CMK (cell line): ENCODE measurements around the gene CCDC142.
"Not testable (repeated sequence)": the region's sequence is repeated elsewhere in the genome, so short reads cannot be mapped to it uniquely, and the experiment has no call there.

ENCODE experiments used
- DNase-seq: peaks from one replicate; pipeline ENCODE4 v3.0.0-alpha.2; 2010; ENCODE audit warnings: low read depth

CCDC142 gene

DNA sequence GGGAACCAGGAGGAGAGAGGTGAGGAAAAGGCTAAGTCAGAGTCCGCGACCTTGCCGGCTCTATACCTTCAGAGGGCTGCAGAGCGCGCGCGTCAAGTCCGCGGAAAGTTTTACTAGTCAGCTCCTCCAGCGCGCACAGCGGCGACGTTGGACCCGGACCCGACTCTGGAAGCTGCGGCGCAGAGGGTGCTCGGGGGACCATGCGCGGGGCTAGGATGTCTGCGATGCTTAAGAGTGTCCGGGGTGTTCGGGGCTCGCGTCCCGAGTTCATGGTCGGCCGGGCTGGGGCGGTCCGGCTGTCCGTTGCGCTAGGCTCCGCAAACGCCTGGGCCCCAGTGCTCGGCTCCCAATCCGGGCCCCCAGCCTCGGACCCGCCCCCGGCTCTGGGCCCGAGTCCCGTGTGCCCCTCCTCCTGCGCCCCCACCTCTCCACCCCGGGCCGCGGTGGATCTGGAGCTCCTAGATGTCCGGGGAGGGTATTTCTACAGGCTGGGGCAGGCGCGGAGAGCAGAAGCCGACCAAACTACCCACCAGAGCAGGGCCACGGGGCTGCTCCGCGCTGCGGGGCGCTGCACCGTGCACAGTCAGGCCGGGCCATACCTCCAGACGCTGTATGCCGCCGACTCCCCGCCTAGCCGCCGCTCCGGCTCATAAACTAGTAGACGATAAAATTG is 16.6 kb upstream of the CCDC142 start, which contains the start of gene LBX2:
Gene LBX2 (minus strand): TSS at position 337 of the 673 bp plus-strand sequence. CDS start 66 bp downstream, at position 271.
- DNase-seq, result no peak

DNA sequence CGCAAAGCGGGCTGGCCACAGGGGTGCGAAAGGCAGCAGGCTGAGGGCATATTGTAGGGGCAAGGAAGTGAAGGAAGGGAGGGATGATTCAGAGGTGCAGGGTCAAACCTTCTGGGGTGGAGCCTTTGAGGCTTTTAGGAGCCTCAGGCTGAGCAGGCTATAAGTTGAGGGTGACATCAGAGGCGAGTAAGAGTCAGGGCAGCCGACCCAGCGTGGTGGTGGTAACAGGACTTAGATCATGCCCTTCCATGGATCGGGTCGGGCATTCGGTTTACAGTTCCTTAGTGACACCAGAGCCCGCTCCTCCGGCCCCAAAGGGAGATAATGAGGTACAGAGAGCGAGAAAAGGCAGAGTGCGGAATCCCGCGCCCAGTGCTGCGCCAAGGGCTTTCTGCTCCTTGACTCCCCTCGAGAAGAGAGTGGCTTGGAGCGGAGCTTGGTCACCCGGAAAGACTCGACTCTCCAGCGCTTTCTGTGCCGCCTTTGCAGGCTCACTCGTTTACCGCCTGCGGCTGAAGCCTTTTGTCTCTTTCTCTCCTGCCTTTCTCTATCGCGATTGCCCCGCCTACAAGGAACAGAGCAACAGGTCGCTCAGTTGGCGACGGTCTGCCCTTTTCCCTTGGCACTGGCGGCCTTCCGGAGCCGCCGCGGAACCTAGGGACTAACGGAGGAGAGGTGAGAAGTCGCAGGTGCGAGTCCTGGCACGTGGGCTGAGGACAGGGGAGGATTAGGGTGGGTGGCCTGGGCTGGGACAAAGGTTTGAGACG is 15.9 kb upstream of the CCDC142 start:
- no peak for DNase-seq

DNA sequence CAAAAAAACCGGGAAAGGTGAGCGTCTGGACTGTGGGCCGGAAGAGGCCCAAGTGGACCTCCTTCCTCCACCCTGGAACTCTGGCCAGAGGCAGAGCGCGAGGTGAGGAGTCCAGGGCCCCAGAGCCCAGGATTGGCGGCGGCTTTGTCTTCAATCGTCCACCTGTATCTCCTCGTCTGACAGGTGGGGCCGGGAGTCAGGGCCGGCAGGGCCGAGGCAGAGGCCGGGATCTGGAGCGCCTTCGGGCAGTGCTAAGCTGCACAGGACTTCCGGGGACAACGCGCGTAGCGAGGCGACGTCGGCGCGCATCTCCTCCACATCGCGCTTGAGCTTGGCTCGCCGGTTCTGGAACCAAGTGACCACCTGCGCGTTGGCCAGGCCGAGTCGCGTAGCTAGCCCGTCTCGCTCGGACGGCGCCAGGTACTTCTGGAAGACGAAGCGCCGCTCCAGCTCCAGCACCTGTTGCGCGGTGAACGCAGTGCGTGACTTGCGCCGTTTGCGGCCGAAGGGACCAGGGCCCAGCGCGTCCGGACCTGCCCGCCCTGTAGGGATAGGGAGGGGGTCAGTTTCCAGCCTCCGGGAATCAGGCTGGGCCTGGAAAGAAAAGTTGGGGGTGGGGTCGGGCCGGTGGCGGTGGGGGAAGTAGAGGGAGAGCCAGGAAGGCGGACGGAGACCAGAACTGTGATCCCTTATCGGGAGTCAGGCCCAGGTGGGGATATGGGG is 15.1 kb upstream of the CCDC142 start:
- no peak for DNase-seq

DNA sequence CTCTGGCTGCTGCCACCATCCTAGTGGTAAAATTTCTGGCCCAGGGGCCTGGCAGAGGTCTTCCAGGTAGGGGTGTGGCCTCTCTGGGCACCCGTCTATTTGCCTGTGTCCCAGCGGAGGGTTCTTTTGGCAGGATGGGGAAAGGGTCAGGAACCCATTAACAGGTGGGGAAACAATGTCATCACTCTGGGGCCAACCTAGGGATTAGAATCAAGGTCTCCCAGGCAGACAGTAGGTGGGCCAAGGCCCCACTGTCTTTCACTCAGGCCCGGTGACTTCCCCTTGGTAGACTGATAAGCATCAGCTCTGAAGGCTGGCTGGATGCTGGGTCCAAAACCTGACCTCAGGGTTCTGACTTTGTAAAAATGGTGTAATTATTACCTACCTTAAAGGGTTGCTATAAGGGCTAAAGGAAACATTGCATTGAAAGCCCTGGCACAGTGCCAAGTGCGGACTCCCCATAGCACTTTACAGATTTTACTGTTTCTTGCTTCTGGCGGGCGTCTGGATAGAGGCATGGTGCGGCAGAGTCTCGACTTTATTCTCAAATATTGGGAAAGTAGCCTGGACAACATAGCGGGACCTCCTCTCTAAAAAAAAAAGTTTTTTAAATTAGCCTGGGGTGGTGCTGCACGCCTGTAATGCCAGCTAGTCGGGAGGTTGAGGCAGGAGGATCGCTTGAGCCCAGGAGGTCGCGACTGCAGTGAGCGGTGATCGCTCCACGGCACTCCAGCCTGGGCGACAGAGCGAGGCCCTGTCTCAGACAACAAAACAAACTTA is 14.4 kb upstream of the CCDC142 start:
- no peak for DNase-seq

DNA sequence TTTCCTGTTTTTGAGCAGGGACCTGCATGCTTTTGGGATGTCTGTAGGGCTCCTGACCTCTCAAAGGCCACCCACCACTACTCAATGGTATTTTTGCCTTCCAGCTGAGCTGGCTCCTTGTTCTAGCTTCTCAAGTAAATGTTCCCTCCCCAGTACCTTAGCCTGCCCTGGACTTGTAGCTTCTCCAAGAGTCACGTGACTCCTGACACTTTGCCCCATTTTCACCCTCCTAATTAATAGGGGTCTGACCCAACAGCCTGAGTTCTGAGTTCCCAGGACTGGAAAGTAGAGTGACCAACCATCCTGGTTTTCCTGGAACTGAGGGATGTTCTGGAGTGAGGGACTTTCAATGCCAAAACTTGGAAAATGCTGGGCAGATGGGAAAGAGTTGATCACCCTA is 12.6 kb upstream of the CCDC142 start:
- no peak for DNase-seq

DNA sequence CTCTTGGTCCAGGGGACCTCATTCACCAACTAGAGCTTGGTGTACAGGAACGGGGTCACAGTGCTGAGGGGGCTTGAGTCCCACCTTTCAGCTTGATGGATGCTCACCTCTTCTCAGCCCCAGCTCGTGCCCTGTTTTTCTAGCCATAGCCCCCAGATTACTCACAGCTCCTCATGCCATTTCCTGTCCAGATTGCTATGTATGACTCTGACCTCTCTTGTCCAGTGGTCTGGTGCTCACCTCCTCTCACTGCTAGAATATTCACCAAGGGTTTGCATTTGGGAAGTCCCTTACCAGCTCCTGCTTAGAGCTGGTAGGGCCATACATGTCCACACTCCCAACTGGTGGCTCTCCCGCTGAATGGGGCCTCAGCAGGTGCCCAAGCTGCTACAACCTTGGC is 10.7 kb upstream of the CCDC142 start:
- no peak for DNase-seq

DNA sequence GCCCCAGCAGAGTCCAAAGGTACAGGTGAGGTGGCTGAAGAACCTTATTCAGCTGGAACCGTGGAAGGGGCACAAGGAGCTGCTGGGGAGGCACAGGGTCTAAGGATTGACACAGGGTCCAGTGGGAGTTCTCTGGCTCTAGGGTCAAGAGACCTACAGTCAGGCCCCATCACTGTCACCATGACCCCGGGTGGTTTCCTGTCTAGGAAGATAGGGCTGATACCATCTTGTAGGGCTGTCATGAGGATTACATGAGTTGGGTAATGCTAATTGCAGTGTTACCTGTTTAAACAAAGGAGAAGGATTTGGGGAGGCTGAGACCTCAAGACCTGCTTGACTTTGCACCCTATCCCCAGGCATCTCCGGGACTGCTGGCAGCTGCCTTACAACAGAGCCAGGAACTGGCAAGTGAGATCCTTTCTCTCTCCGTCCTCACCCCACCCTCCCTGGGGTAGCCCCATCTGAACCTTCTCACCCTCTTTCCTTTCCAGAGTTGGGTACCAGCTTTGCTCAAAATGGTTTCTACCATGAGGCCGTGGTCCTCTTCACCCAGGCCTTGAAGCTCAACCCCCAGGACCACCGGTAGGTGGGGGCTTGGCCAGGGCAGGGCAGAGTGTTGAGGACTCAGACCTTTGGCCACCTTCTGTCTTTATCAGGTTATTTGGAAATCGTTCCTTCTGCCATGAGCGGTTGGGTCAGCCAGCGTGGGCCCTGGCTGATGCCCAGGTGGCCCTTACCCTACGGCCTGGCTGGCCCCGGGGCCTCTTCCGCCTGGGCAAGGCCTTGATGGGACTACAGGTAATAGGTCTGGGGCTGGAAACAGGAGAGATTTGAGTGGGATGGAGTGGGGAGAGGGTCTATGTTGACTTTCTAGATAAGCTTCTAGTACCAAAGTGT is 9.1 kb upstream of the CCDC142 start:
- DNase-seq, result no peak

DNA sequence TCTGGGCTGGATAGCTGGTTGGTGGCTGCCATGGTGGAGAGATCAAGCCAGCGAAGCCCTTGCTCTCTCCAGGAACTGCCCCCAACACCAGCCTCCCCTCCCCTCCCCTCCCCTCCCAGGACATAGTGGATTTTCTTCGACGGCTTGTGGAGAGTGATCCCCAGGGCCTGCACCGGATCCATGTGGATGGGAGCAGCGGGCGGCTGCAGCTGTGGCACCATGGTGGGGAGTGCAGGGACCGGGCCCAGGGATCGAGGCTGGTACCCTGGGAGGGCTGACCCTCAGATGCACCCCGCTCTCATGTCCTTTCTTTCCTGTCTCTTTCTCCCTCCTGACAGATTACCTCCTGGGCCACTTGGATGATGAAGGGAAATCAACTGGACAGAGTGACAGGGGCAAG is 7.1 kb upstream of the CCDC142 start:
- no peak for DNase-seq

DNA sequence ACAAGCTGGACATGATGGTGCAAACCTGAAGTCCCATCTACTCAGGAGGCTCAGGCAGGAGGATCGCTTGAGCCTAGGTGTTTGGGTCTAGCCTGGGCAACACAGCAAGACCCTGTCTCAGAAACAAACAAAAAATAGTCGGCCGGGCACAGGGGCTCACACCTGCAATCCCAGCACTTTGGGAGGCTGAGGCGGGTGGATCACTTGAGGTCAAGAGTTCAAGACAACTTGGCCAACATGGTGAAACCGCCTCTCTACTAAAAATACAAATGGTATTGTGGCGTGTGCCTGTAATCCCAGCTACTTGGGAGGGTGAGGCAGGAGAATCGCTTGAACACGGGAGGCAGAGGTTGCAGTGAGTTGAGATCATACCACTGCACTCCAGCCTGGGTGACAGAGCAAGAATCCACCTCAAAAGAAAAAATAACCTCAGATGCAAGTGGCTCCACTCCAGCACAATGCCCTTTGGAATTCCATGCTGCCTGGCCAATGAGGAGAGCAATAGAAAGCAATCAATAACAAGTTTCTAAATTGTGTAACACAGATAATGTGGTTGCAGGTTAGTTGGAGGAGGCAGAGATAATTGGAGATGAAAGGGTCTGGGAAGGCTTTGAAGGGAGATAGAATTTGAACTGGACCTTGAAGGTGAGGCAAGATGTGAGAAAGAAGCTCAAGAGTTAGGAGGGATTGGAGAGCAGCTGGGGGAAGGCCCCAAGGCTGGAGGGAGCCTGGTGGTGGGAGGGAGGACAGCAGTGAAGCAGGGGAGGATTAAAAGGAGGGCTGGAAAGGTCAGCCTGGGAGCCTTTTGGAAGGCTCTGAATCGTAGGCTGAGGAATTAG is 6.1 kb upstream of the CCDC142 start:
- no peak for DNase-seq

DNA sequence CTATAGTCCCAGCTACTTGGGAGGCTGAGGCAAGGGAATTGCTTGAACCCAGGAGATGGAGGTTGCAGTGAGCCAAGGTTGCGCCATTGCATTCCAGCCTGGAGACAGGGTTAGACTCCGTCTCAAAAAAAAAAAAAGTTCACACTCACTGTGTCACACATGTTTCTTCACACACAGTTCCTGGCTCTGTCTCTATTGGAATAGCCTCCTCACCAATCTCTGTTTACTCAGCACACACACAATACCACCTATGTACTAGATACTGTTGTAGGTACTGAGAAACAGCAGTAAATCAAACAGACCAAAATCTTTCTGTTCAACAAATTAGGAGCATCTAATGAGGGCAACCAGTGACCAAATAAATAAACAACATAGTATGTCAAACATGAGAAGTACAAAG is 3.3 kb upstream of the CCDC142 start:
- DNase-seq, result no peak

DNA sequence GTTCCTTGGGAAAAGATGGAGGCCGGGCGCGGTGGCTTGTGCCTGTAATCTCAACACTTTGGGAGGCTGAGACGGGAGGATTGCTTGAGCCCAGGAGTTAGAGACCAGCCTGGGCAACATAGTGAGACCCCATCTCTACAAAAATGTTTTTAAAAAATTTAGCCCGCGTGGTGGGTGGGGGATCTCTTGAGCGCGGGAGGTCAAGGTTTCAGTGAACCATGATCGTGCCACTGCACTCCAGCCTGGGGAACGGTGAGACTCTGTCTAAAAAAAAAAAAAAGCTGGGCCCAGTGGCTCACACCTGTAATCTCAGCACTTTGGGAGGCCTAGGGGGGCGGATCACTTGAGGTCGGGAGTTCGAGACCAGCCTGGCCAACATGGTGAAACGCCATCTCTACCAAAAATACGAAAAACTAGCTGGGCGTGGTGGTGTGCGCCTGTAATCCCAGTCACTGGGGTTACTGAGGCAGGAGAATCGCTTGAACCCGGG is 922 bp upstream of the CCDC142 start:
- DNase-seq, result not testable (repeated sequence)

DNA sequence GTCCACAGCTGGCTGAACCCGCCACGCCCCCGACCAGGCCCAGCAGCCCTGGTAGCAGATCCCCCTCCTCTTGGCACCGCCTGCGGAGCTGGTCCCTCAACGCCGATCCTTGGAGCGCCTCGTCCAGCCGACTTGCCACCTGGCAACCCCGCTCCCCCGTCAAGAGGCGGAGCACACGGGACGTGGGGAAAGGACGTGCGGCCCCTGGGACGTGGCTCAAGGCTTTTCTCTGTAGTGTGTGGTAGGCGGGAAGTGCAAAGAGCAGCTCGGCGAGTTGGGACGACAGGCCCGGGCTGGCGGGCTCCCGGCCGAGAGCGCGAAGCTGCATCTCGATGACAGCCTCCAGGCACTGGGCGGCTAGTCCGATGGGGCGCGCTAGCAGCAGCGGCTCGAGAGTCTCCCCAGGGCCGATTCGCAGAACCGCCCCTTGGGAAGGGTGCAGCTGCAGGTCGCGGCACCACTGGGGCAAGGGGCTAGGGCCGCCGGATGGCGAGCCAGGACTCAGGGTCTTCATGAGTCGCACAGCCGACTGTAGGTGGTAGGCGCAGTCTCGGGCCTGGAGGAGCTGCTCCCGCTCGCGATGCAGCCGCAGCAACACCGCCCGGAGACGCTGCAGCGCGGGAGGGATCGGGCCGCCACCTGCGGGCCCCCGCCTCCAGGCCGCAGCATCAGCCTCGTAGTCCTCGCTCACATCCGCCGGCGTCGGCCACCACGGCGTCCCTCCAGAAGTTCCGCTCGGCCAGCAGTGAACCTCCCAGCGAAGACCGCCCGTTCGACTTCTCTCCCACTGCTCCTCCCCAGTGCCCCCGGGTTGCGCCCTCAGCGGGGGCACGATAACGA is 617 bp downstream of the CCDC142 start:
- DNase-seq, result no peak

DNA sequence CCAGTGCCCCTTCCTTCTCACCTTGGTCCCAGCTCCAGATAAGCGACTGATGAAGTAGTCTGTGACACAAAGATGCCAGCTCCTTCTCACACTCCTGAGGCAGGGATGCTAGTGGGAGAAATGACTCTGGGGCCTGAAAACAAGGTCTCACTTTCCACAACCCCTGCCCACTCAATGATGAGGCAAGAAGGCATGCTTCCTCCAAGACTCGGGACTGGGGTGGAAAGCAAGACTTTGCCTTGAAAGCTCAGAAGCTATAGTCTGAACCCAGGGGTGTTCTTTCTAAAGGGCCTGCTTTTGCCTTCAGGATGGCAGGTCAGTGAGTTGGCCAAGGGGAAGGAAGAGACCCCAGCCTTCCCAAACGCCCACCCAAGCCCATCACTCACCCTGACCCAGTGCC is 1.4 kb downstream of the CCDC142 start:
- DNase-seq, result no peak

DNA sequence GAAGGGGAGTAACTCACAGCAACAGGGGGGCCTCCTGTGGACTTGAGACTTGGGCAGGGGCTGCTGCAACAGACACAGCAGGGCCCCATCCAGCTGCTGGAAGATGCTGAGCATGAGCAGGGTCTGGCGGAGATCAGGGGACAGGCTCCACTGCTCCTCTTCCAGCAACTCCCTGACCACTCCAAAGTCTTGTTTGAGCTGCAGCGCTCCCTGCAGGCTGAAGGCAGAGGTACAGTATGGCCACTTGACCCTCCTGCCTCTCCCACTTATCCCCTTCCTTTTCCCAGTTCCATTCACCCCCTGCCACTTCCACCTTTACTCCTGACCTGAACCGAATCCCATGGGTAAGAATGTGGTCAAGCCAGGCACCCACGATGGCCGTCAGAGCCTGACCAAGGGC is 7.9 kb downstream of the CCDC142 start:
- no peak for DNase-seq

DNA sequence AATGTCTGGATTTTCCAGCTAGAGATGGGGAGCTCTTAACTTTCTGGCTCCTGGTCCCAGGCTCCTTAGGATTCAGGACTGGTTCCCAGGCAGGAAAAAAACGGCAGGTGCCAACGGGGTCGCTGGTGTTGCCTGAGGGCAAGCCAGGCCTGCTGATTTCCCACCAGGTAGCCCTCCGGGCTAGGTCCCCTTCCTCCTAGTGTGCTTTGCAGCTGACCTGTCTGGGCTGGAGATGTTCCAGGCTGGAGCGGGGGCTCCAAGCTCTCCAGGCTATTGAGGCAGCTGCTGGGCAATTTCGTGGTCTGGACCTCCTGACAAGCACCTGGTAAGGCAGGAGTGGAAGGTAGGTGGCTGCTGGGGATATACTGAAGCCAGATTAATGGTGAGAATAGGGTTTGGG is 8.3 kb downstream of the CCDC142 start:
- no peak for DNase-seq

DNA sequence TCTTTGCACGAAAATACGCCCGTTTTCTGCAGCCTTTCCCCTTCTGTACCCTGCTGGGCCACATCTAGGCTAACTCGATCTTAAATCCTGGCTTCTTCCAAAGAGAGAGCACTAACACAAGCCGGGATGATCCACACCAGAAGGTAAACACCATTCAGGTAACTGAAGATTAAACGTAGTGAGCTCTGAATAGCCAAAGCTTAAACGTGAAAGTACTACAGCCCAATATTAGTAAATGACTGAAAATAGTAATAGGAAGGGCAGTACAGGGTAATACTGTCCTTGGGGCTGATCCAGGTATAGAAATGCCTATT is 9.9 kb downstream of the CCDC142 start:
- DNase-seq, result no peak

DNA sequence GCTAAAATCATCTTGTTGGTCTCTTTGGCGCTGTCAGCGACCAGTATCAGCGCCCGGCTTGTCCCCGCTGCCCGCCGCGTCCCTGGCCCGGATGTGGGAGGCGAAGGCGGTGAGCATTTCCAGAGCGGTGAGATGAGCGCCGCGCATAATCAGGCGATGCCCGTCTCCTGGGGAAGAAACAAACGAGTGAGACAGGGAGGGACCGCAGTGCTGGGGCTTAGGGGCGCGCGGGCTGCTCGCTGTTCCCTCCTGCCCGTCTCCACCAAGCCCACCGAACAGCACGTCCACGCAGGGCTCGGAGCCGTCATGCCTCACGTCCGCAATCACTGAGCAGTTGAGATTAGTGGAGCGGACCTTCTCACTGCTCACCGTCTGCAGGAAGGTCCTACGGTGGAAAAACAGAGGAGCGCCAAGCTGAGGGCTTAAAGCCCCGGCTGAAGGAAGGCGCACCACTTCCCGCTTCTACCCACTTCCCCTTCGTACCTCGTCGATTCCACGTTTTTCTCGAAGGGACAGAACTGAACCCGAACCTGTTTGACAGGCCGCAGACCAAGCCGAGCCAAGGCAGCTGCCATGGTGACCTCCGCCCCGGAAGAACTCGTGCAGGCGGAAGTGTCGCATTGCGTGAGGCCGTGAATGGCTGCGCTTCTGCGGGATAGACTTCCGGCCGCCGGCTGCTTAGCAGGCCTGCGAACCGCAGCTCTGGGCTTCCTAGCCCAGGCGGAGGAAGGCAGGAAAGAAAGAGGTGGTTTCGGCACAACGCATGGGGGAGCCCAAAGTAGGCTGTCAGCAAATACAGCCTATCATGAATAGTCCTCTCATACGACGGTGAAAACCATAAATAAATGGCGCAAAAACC is 10.5 kb downstream of the CCDC142 start, which contains the start of gene MRPL53:
Gene MRPL53 (minus strand): TSS at position 595 of the 859 bp plus-strand sequence. CDS start 20 bp downstream, at position 575.
- peak; percentile 95 for DNase-seq
